Urinary bladder (tissue), 4 donors: Measurements from ENCODE around the gene MYO3B. TPM values are rescaled to one million over a fixed set of nuclear protein-coding genes. Genes with fewer than 3 reads are reported as not detected.

Experiments used
- DNase-seq: peaks from one replicate; pipeline ENCODE4 v3.0.0-alpha.2; 2015; ENCODE audit errors: extremely low spot score
- H3K27ac ChIP-seq: one replicate; pipeline ENCODE4 v1.5.1; 2013; ENCODE audit warnings: low read depth, mild to moderate bottlenecking, moderate library complexity
- H3K36me3 ChIP-seq: one replicate; pipeline ENCODE4 v1.6.1; 2013; ENCODE audit warnings: mild to moderate bottlenecking, moderate library complexity; ENCODE audit not compliant: insufficient read depth
- H3K4me1 ChIP-seq: one replicate; pipeline ENCODE4 v1.6.1; 2013; ENCODE audit warnings: mild to moderate bottlenecking, moderate library complexity; ENCODE audit not compliant: insufficient read depth
- H3K4me3 ChIP-seq: one replicate; pipeline ENCODE4 v1.5.1; 2013; ENCODE audit warnings: low read depth, low read length
- WGBS: extraction: QIAGEN DNeasy Blood & Tissue Kit; methylation state at CpG from one replicate; pipeline ENCODE4 v1.1.7; 2013; 5-methylcytosine and 5-hydroxymethylcytosine counted together
- polyA plus RNA-seq: library from polyadenylated mRNA; stranded (reverse); fragments of 200-250 nt; gene quantifications from one replicate; pipeline ENCODE4 v1.2.3, GENCODE V29; 2013
- total RNA-seq: library from RNA; depleted of rRNA; stranded (reverse); fragments of >200 nt; gene quantifications from one replicate; pipeline ENCODE4 v1.2.3, GENCODE V29; 2014
- donor health status: healthy with polysubstance abuse.
- donor health status: healthy.

Gene MYO3B
- total and polyA plus RNA-seq, 2 donors = 0.44 to 2.8 TPM

GRCh38 chr2:170222842-170223241, 44.9 kb downstream of the MYO3B start:
- H3K4me1 ChIP-seq = no peaks in the 10 kb centered on the region
- H3K27ac ChIP-seq = no peak overlapping the region
- 81% methylated on average over 2 of the region's 2 CpGs for WGBS

GRCh38 chr2:170224692-170225294, 46.8 kb downstream of the MYO3B start:
- no peak for DNase-seq
- Histone ChIP-seq H3K27ac (no peak overlapping the region), H3K36me3 (no peaks in the 10 kb centered on the region), H3K4me1 (no peaks in the 10 kb centered on the region), H3K4me3 (no peak overlapping the region)
- 40% methylated on average over 7 of the region's 7 CpGs for WGBS

More at GRCh38 chr2:170222842-170223241, 44.9 kb downstream of the MYO3B start:
- H3K36me3 ChIP-seq = no peaks in the 10 kb centered on the region
- DNase-seq = no peak
- no peak overlapping the region for H3K4me3 ChIP-seq

DNA sequence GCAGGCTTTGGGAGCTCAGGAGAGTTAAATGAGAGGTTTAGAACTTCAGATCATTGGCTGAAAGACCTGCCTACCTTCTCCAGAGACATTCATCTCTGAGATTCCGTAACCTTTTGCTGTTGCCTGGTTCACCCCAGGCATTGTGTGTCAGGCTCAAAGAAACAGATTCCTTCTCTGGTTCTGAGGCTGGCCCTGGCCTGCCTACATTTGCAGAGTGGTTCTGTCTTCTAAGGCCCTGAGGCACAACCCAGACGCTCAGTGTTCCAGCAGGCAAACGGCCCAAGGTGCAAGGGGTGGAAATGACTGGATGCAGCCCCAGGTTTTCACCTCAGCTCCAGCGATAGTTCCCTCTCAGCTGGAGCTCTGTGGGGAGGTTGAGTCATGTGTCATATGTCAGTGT, 48.3 kb downstream of the MYO3B start:
- no peak overlapping the region for H3K4me3 ChIP-seq
- no peak for DNase-seq
- H3K4me1 ChIP-seq = no peaks in the 10 kb centered on the region
- 73% methylated on average over 4 of the region's 4 CpGs for WGBS
- no peaks in the 10 kb centered on the region for H3K36me3 ChIP-seq
- H3K27ac ChIP-seq = no peak overlapping the region

DNA sequence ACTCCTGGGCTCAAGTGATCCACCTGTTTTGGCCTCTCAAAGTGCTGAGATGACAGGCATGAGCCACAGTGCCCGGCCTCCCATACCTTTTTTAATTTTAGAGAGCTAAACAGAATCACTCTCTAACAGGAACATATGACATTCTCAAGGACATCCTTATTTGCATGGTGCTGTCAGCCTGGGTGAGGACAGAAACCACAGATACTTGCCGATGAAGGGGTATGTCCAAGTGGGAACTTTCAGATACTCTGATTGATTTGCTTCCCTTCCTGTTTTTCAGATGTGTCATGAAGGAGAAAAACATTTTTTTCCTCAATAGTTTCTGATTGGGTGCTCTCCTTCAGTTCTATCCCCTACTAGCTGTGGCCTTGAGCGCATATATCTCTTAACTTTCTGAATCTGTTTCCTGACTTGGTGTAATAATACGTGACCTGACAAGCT, 49.6 kb downstream of the MYO3B start:
- no peak for DNase-seq
- 87% methylated on average over 4 of the region's 4 CpGs for WGBS
- no peak overlapping the region for H3K27ac ChIP-seq
- no peak overlapping the region for H3K4me3 ChIP-seq
- H3K36me3 ChIP-seq = no peaks in the 10 kb centered on the region
- H3K4me1 ChIP-seq = no peaks in the 10 kb centered on the region

- H3K36me3 ChIP-seq = no peaks in the 10 kb centered on the region
- no peaks in the 10 kb centered on the region for H3K4me1 ChIP-seq
- no peak for DNase-seq
- H3K27ac ChIP-seq = no peak overlapping the region
- H3K4me3 ChIP-seq = no peak overlapping the region
- 85% methylated on average over 4 of the region's 4 CpGs for WGBS
These were observed 50.0 kb downstream of the MYO3B start for GRCh38 chr2:170227951-170228350.

- no peak for DNase-seq
- Histone ChIP-seq H3K4me1 (no peaks in the 10 kb centered on the region), H3K4me3 (no peak overlapping the region), H3K36me3 (no peaks in the 10 kb centered on the region), H3K27ac (no peak overlapping the region)
- 83% methylated on average over 3 of the region's 3 CpGs for WGBS
These were observed 50.5 kb downstream of the MYO3B start for GRCh38 chr2:170228429-170228828.

DNA sequence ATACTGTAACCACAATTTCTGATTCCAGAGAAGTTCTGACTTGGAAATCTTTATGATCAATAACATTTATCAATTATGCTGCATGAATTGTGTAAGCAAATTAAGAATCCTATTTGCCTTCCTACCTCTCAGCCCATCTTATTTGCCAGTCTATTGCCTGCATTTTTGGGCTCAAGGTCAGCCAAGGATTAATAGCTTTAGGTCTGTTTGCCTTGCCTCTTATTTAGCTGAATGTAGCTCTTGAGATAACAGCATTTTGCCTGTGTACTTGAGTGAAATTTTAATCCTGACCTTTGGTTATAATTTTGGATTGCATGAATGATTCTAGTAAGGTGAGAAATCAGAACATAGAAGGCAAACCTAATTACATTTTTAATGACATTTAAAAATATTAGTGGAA, 51.2 kb downstream of the MYO3B start:
- H3K4me1 ChIP-seq = no peaks in the 10 kb centered on the region
- H3K27ac ChIP-seq = no peak overlapping the region
- no peak overlapping the region for H3K4me3 ChIP-seq
- DNase-seq = no peak
- H3K36me3 ChIP-seq = no peaks in the 10 kb centered on the region

- H3K27ac ChIP-seq = no peak overlapping the region
- H3K36me3 ChIP-seq = no peaks in the 10 kb centered on the region
- 87% methylated on average over 2 of the region's 2 CpGs for WGBS
- no peak for DNase-seq
- H3K4me1 ChIP-seq = no peaks in the 10 kb centered on the region
- H3K4me3 ChIP-seq = no peak overlapping the region
These were observed 51.8 kb downstream of the MYO3B start for GRCh38 chr2:170229744-170230143.

GRCh38 chr2:170235860-170236679, 58.1 kb downstream of the MYO3B start:
- H3K4me3 ChIP-seq = no peak overlapping the region
- no peaks in the 10 kb centered on the region for H3K36me3 ChIP-seq
- no peaks in the 10 kb centered on the region for H3K4me1 ChIP-seq
- no peak for DNase-seq
- 44% methylated on average over 12 of the region's 12 CpGs for WGBS
- no peak overlapping the region for H3K27ac ChIP-seq

DNA sequence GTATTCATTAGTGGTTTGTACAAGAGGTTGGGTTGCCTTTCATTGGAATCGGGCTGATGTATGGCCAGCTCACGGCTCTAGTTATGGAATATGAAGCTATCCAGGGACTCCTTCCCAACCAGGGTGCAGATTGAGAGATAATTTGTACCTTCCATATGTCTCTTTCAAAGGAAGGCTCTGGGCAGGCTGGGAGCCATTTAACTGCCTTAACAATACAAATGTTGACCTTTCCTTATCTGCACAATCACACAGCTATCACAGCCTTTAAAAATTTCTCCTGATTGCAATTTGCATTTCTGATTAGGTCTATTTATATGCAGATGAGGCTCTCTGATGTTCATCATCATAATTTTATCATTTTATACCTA, 58.7 kb downstream of the MYO3B start:
- no peak overlapping the region for H3K27ac ChIP-seq
- WGBS = 78% methylated on average over 2 of the region's 2 CpGs
- no peaks in the 10 kb centered on the region for H3K36me3 ChIP-seq
- H3K4me3 ChIP-seq = no peak overlapping the region
- DNase-seq = no peak
- H3K4me1 ChIP-seq = no peaks in the 10 kb centered on the region

GRCh38 chr2:170237572-170238120, 59.7 kb downstream of the MYO3B start:
- Histone ChIP-seq H3K36me3 (no peaks in the 10 kb centered on the region), H3K4me3 (no peak overlapping the region), H3K4me1 (no peaks in the 10 kb centered on the region), H3K27ac (no peak overlapping the region)
- 57% methylated on average over 4 of the region's 4 CpGs for WGBS
- DNase-seq = no peak

- DNase-seq = no peak
- Histone ChIP-seq H3K27ac (no peak overlapping the region), H3K36me3 (no peaks in the 10 kb centered on the region), H3K4me3 (no peak overlapping the region), H3K4me1 (no peaks in the 10 kb centered on the region)
- WGBS = 73% methylated on average over 4 of the region's 4 CpGs
These were observed 60.8 kb downstream of the MYO3B start for GRCh38 chr2:170238776-170239175.

DNA sequence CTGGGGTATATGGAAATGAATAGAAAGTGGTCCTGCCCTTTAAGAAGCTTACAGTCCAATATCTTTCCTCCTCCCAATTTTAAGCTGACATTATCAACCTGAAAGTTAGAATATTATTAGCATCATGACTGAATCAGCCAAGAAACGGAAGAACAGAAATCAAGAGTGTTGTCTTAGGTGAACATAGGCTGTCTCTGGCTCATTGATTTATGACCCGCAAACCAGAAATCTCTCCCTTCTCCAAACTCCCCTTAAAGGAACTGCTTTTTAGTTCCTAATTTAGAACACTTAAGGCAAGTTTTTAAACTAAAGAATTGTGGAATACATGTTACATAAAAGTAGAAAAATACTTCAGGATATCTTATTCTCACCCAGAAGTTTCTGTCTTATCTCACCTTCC, 62.7 kb downstream of the MYO3B start:
- Histone ChIP-seq H3K36me3 (no peaks in the 10 kb centered on the region), H3K4me1 (no peaks in the 10 kb centered on the region), H3K4me3 (no peak overlapping the region), H3K27ac (no peak overlapping the region)
- no peak for DNase-seq
- 61% methylated on average over 2 of the region's 2 CpGs for WGBS

GRCh38 chr2:170241756-170242155, 63.8 kb downstream of the MYO3B start:
- Histone ChIP-seq H3K4me3 (no peak overlapping the region), H3K4me1 (no peaks in the 10 kb centered on the region), H3K27ac (no peak overlapping the region), H3K36me3 (no peaks in the 10 kb centered on the region)
- 64% methylated on average over 2 of the region's 2 CpGs for WGBS
- no peak for DNase-seq
